DOHH2 (cell line): Measurements from ENCODE around the gene PICK1.

Experiments used
- EZH2phosphoT487 ChIP-seq: fragments of 200-600 bp; sonication (generic); IDR thresholded peaks from 2 replicates; pipeline ENCODE4 v1.6.1; 2017; ENCODE audit warnings: borderline replicate concordance, mild to moderate bottlenecking, antibody characterized with exemption, low read length, moderate library complexity, mixed read lengths
- TF ChIP-seq, protein P1 (sequence below): fragments of 200-600 bp; sonication (generic); IDR thresholded peaks from one replicate; pipeline ENCODE4 v1.5.1; 2014; ENCODE audit warnings: antibody characterized with exemption, mild to moderate bottlenecking, low read depth, low read length; ENCODE audit not compliant: poor library complexity, severe bottlenecking

DNA sequence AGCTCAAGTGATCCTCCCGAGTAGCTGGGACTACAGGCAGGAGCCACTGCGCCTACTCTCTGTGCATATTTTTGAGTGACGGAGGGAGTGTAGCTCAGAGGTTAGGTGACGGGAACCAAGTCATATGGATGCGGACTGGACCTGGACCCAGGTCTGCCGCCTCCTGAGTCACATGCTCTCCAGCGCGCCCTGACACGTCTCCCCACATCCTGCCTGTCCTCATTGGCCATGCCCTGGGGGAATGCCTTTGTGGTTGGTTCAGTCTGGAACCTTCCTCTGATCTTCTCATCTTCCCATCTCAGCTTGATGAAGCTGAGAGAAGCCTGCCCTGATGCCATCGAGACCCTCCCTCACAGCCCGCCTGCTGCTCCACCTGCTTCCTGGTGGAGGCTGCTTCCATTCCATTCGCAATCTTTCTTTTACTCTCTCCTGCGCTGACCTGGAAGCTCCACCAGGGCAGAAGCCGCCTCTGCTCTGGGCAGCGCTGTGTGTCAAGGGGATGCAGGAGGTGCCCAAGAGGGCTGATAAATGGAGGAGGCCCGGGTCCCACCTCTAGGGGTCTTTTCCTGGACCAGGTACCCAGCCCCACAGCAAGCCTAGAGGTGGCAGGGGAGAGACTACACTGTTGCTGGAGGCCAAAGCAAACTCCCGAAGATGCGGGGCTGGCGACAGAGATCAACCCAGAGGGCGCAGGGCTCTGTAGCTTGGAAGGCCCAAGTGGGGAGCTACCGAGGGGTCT, 67.2 kb downstream of the PICK1 start:
- TF ChIP-seq, protein P1, sequence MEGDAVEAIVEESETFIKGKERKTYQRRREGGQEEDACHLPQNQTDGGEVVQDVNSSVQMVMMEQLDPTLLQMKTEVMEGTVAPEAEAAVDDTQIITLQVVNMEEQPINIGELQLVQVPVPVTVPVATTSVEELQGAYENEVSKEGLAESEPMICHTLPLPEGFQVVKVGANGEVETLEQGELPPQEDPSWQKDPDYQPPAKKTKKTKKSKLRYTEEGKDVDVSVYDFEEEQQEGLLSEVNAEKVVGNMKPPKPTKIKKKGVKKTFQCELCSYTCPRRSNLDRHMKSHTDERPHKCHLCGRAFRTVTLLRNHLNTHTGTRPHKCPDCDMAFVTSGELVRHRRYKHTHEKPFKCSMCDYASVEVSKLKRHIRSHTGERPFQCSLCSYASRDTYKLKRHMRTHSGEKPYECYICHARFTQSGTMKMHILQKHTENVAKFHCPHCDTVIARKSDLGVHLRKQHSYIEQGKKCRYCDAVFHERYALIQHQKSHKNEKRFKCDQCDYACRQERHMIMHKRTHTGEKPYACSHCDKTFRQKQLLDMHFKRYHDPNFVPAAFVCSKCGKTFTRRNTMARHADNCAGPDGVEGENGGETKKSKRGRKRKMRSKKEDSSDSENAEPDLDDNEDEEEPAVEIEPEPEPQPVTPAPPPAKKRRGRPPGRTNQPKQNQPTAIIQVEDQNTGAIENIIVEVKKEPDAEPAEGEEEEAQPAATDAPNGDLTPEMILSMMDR = no peak
- no peak for TF ChIP-seq EZH2phosphoT487
